ENCODE results near the gene PSAT1.

DNA sequence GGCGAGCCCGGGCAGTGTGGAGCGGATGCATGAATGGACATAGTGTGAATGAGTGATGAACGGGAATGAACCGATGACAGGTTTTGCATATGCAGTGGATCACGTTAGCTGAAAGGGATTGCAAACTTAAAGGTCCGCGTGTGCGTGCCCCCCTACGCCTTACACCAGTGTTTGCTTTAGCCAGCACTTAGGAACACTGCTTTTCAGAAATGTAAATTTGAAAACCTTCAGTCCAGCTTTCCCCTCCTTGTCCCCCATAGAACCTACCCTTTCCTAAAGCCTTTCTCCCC is 692 bp downstream of the PSAT1 start:
- no peak for TF ChIP-seq CTCF (IDR thresholded peaks at IDR 0.05 in 2 of 3, conservative IDR thresholded peaks at IDR 0.05 in 1 of 3; ENCODE audit: borderline replicate concordance in 1 of 3, insufficient read depth in 1 of 3, low read depth in 2 of 3, low read length in 2 of 3)
- no peak for TF ChIP-seq POLR2AphosphoS5 (IDR thresholded peaks at IDR 0.05; ENCODE audit: low read depth, low read length)
- no peak for TF ChIP-seq POLR2A (IDR thresholded peaks at IDR 0.05; ENCODE audit: borderline replicate concordance, extremely low read depth, insufficient read depth, insufficient read length)
- no peak for TF ChIP-seq EZH2phosphoT487 (IDR thresholded peaks at IDR 0.05; ENCODE audit: borderline replicate concordance)
- TF ChIP-seq ZBTB33 (IDR thresholded peaks at IDR 0.05; ENCODE audit: extremely low read depth, insufficient replicate concordance, low read length), result no peak
- no peak for TF ChIP-seq SIN3A (IDR thresholded peaks at IDR 0.05; ENCODE audit: low read depth)
- no peak for TF ChIP-seq ZFX (IDR thresholded peaks at IDR 0.05)
- no peak for TF ChIP-seq CEBPB (IDR thresholded peaks at IDR 0.05; ENCODE audit: low read depth)
- TF ChIP-seq, protein P1, sequence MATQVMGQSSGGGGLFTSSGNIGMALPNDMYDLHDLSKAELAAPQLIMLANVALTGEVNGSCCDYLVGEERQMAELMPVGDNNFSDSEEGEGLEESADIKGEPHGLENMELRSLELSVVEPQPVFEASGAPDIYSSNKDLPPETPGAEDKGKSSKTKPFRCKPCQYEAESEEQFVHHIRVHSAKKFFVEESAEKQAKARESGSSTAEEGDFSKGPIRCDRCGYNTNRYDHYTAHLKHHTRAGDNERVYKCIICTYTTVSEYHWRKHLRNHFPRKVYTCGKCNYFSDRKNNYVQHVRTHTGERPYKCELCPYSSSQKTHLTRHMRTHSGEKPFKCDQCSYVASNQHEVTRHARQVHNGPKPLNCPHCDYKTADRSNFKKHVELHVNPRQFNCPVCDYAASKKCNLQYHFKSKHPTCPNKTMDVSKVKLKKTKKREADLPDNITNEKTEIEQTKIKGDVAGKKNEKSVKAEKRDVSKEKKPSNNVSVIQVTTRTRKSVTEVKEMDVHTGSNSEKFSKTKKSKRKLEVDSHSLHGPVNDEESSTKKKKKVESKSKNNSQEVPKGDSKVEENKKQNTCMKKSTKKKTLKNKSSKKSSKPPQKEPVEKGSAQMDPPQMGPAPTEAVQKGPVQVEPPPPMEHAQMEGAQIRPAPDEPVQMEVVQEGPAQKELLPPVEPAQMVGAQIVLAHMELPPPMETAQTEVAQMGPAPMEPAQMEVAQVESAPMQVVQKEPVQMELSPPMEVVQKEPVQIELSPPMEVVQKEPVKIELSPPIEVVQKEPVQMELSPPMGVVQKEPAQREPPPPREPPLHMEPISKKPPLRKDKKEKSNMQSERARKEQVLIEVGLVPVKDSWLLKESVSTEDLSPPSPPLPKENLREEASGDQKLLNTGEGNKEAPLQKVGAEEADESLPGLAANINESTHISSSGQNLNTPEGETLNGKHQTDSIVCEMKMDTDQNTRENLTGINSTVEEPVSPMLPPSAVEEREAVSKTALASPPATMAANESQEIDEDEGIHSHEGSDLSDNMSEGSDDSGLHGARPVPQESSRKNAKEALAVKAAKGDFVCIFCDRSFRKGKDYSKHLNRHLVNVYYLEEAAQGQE (IDR thresholded peaks at IDR 0.05; ENCODE audit: low read depth), result no peak
- TF ChIP-seq, protein P2, sequence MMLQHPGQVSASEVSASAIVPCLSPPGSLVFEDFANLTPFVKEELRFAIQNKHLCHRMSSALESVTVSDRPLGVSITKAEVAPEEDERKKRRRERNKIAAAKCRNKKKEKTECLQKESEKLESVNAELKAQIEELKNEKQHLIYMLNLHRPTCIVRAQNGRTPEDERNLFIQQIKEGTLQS (IDR thresholded peaks at IDR 0.05), result no peak
- no peak for TF ChIP-seq JUND (IDR thresholded peaks at IDR 0.05)
- TF ChIP-seq CBX3 (IDR thresholded peaks at IDR 0.05; ENCODE audit: low read depth), result no peak
- TF ChIP-seq RAD21 (IDR thresholded peaks at IDR 0.05; ENCODE audit: low read depth), result no peak

All from HCT116 (cell line).